ENCODE results near the gene RNASE8.

The RNASE8 gene

GRCh38 chr14:21093769-21094681, 36.4 kb downstream of the RNASE8 start:
- DNase-seq: no peak

GRCh38 chr14:21095430-21096205, 38.0 kb downstream of the RNASE8 start:
- no peak for DNase-seq

GRCh38 chr14:21096438-21096837, 38.8 kb downstream of the RNASE8 start:
- no peak for DNase-seq

GRCh38 chr14:21096978-21097635, 39.5 kb downstream of the RNASE8 start:
- DNase-seq: no peak

GRCh38 chr14:21097636-21098075, 40.0 kb downstream of the RNASE8 start:
- no peak for DNase-seq

GRCh38 chr14:21098076-21098891, 40.7 kb downstream of the RNASE8 start, which contains the start of gene ZNF219:
ZNF219 (minus strand) TSS chr14:21098655; CDS start chr14:21093591, 5,064 bp downstream.
- DNase-seq: peak; percentile 64

GRCh38 chr14:21098892-21099595, 41.4 kb downstream of the RNASE8 start:
- no peak for DNase-seq

GRCh38 chr14:21099596-21099985, 42.0 kb downstream of the RNASE8 start:
- no peak for DNase-seq

- DNase-seq: no peak
Observed at GRCh38 chr14:21100931-21101330, 43.3 kb downstream of the RNASE8 start, which contains the start of gene TMEM253. TMEM253 (plus strand) TSS chr14:21101066; CDS start chr14:21101344, 278 bp downstream.

GRCh38 chr14:21101802-21102413, 44.3 kb downstream of the RNASE8 start:
- DNase-seq: no peak

GRCh38 chr14:21102521-21103410, 45.1 kb downstream of the RNASE8 start:
- no peak for DNase-seq

- DNase-seq: no peak
Observed at GRCh38 chr14:21103411-21103709, 45.7 kb downstream of the RNASE8 start.

- DNase-seq: peak; percentile 96
Observed at GRCh38 chr14:21103710-21104447, 46.3 kb downstream of the RNASE8 start.

- peak; percentile 80 for DNase-seq
Observed at GRCh38 chr14:21104448-21105060, 46.9 kb downstream of the RNASE8 start.

GRCh38 chr14:21105095-21105494, 47.5 kb downstream of the RNASE8 start:
- no peak for DNase-seq

GRCh38 chr14:21106176-21106497, 48.5 kb downstream of the RNASE8 start:
- no peak for DNase-seq

- DNase-seq: peak; percentile 85
Observed at GRCh38 chr14:21106498-21107282, 49.1 kb downstream of the RNASE8 start.

- DNase-seq: no peak
Observed at GRCh38 chr14:21107283-21107800, 49.7 kb downstream of the RNASE8 start.
